CD4-positive, alpha-beta T cell treated with Interleukin-1 beta for 1 hour (primary cell): ENCODE measurements around the gene CDC37L1.
"Not testable (repeated sequence)": the region's sequence is repeated elsewhere in the genome, so short reads cannot be mapped to it uniquely, and the experiment has no call there.

Experiments used
- DNase-seq, 2 donors: peaks; one replicate each; pipeline ENCODE4 v3.0.0-alpha.2; 2020 to 2022

Gene CDC37L1

GRCh38 chr9:4717815-4718214 is 38.4 kb downstream of the CDC37L1 start:
- no peak for DNase-seq

- no peak for DNase-seq
These were observed 39.5 kb downstream of the CDC37L1 start for GRCh38 chr9:4718911-4719310.

- no peak for DNase-seq
These were observed 42.4 kb downstream of the CDC37L1 start for GRCh38 chr9:4721736-4722135.

GRCh38 chr9:4725706-4726442 is 46.5 kb downstream of the CDC37L1 start:
- DNase-seq: no peak

DNA sequence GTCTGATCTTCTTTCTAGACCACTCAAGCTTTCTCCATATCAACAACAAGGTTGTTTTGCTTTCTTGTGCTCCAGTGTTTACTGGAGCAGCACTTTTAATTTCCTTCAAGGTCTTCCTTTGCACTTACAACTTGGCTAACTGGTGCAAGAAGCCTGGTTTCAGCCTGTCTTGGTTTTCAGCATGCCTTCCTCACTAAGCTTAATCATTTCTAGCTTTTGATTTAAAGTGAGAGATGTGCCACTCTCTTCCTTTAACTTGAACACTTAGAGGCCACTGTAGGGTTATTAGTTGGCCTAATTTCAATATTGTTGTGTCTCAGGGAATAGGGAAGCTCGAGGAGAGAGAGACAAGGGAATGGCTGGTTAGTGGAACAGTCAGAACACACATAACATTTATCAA is 48.2 kb downstream of the CDC37L1 start:
- DNase-seq: no peak

- DNase-seq: no peak
These were observed 53.5 kb downstream of the CDC37L1 start for GRCh38 chr9:4732890-4733289.

- DNase-seq: no peak
These were observed 54.8 kb downstream of the CDC37L1 start for GRCh38 chr9:4734150-4734549.

- no peak for DNase-seq
These were observed 59.7 kb downstream of the CDC37L1 start for GRCh38 chr9:4738866-4739586.

DNA sequence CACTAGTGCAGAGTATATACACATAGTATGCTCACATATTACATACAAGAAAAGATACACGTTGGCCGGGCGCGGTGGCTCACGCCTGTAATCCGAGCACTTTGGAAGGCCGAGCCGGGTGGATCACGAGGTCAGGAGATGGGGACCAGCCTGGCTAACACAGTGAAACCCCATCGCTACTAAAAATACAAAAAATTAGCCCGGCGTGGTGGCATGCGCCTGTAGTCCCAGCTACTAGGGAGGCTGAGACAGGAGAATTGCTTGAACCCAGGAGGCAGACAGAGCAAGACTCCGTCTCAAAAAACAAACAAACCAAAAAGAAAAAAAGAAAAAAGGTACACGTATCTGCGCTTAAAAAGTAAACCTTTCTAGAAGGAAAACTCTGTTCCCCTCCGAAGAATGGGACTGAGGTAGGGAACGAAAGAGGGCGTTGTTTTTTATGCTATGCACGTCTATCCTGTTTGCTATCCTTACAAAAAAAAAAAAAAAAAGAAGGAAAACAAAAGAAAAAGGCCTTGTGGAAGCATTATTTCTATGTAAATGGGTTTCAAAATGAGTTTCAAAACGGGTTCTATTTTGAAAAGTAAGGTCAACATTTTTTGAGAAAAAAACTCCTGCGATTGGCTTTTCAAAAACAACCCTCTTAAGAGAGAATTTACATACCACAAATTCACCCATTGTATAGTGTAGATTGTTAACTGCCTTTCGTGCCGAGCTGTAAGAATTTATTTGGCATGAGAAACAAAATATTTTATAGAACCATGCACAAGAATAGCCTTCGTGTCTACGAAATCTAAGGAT is 60.4 kb downstream of the CDC37L1 start:
- no peak for DNase-seq

DNA sequence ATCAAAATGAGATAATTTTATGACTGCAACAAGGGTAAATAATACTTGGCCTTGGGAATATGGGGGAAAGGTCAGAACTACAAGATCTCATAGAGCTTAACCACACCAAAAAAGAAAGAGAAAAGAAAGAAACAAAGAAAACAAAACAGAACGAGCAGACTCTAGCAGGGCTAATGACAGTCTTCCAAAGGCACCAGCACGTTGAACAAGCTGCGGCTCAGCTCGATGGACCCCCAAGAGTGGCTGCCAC is 60.9 kb downstream of the CDC37L1 start:
- no peak for DNase-seq

GRCh38 chr9:4740638-4741364 is 61.4 kb downstream of the CDC37L1 start, which contains the start of gene AK3:
Gene AK3, minus strand, starts transcription at chr9:4741202. Its CDS starts 115 bp downstream, at chr9:4741087.
- DNase-seq: peak; percentile 86 to 88

- DNase-seq: peak in 1 of 2 donors; percentile 14
These were observed 62.2 kb downstream of the CDC37L1 start for GRCh38 chr9:4741365-4742089.

- no peak for DNase-seq
These were observed 62.9 kb downstream of the CDC37L1 start for GRCh38 chr9:4742246-4742645.

DNA sequence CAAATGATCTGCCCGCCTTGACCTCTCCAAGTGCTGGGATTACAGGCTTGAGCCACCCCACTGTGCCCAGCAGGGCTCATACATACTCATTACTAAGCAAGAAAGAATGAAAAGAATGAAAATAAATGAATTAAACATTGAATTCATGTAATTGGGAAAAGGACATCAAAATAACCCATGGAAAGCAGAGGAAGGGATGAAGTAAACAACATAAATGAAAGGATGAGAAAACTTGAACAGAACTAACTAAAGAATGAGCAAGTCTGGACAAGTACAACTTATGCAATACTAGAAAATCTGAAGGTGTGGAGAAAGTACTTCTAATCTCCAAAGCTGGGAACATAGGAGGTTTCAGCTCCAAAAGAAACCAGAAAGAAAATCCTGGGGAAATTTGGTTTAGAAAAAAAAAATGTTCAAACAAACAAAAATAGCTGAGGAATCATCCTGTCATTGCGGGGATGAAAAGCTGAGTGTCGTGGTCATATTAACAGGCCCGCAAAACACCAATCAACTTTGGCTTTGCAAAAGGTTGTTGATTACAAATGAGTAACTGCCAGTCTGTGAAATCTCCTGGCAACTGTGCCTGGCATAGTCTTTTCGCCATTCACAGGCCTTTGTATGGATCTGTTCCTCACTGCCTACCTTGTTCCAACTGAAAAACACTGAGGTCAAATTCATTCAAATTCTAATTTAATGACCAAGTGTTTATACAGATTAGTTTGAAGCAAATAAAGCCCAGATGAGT is 63.9 kb downstream of the CDC37L1 start:
- no peak for DNase-seq

- no peak for DNase-seq
These were observed 67.1 kb downstream of the CDC37L1 start for GRCh38 chr9:4746278-4747030.

DNA sequence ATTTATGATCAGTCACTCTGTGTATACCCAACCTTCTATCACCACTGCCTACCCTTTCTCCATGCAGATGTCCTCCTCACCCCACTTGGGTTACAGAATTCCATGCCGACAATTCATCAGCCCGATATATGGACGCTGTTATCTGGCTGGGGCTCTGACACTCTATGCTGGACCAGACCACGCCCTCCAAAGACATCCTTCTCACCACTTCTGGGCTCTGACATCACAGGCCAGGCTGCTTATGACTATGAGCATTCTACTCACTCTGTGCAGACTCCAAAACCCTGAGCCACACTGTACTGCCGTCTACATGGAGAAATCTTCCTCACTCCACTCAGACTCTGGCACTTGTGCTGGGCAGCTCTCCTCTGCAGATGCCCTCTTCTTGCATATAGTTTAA is 69.2 kb downstream of the CDC37L1 start:
- no peak for DNase-seq

- DNase-seq: peak in 1 of 2 donors; percentile 56
These were observed 70.8 kb downstream of the CDC37L1 start for GRCh38 chr9:4750023-4750673.

DNA sequence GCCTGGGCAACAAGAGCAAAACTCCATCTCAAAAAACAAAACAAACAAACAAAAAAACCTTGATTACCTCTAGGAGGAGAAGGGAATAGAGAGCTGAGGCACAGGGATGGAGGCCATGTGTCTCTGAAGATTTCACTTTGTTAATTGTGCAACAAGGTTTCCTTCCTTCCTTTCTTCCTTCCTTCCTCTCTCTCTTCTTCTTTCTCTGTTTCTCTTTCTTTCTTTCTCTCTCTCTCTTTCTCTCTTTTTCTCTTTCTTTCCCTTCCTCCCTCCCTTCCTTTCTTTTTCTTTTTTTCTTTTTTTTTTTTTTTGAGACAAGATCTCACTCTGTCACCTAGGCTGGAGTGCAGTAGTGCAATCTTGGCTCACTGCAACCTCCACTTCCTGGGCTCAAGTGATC is 75.2 kb downstream of the CDC37L1 start:
- DNase-seq: not testable (repeated sequence)

DNA sequence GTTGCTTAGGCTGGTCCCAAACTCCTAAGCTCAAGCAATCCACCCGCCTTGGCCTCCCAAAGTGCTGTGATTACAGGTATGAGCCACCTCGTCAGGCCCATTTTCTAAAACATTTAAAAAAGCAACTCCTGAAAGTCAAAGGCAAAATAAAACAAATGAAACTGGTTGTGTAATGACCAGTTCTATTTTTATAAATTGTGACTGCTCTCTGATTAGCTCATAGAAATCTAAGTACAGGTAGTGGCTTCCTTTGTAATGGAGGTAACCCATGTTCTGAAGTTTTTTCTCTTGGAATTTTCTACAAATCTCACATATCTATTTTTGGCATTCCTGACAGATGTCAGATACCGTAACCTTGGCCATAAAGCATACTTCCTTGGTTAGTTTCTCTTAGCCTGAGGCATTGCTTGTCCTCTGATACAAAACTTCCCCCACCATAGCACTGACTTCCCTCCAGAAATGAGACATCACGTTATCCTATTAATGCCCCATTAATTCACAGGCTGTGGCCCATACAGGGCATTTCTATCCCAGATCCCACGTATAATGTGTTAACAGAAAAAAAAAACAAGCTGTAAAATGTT is 75.7 kb downstream of the CDC37L1 start:
- no peak for DNase-seq

DNA sequence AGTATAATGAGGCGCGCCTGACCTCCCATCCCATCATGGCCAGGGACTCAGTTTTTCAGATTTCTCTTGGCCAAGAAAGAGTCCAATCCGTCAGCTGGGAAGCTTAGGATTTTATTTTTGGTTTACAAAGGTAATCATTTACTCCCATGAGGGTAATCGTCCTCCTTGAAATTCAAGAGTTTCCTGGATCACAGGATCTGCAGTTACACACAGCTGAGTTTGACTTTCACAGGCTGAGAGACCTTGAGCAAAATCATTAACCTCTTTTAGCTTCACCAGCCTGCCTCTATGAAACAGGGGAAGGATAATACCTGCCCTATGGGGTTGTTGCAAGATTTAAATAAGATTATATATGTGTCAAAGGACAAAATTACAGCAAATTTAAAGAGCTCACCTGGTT is 77.1 kb downstream of the CDC37L1 start:
- DNase-seq: no peak
